IPS DF 6.9 (cell line): ENCODE measurements around the gene TMEM43.

ENCODE experiments used
- DNase-seq: peaks from one replicate; pipeline ENCODE4 v3.0.0-alpha.2; 2013; ENCODE audit warnings: low read depth, low spot score
- H3K27ac ChIP-seq: one replicate; pipeline ENCODE4 v1.5.1; 2013; ENCODE audit warnings: low read length, control low read depth
- H3K27me3 ChIP-seq: 2 replicates; pipeline ENCODE4 v1.6.1; 2013; ENCODE audit warnings: mild to moderate bottlenecking, low read length; ENCODE audit not compliant: control insufficient read depth, insufficient read depth
- H3K36me3 ChIP-seq: 2 replicates; pipeline ENCODE4 v1.6.1; 2013; ENCODE audit warnings: low read length; ENCODE audit not compliant: control insufficient read depth, insufficient read depth
- H3K4me1 ChIP-seq: 2 replicates; pipeline ENCODE4 v1.6.1; 2013; ENCODE audit warnings: low read length; ENCODE audit not compliant: control insufficient read depth, insufficient read depth
- H3K4me3 ChIP-seq: 2 replicates; pipeline ENCODE4 v1.5.1; 2013; ENCODE audit warnings: mild to moderate bottlenecking, low read length
- H3K9me3 ChIP-seq: 2 replicates; pipeline ENCODE4 v1.6.1; 2013; ENCODE audit warnings: low read length, inconsistent platforms; ENCODE audit not compliant: control insufficient read depth, insufficient read depth
- WGBS: extraction: QIAGEN DNeasy Blood & Tissue Kit; methylation state at CpG from one replicate; pipeline ENCODE4 v1.1.7; 2013; ENCODE audit warnings: mixed read lengths, missing lambda C conversion rate; ENCODE audit not compliant: insufficient read length, insufficient coverage; 5-methylcytosine and 5-hydroxymethylcytosine counted together

TMEM43 gene

DNA sequence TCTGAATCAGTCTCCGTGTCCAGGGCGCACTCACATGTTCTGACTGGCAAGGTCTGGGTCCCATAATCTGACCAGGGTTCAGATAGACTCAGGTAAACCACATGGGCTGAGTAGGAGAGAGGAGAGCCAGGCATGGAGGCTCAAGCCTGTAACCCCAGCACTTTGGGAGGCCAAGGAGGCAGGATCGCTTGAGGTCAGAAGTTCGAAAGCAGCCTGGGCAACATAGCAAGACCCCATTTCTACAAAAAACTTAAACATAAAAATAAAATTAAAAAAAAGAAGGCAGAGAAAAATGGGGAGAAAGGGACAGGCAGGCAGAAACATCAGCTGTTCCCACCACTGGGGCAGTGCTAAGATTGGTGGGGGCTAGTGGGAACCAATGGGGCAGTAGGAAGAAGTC, 5.4 kb downstream of the TMEM43 start:
- Histone ChIP-seq H3K27ac (no peak overlapping the region), H3K4me3 (no peak overlapping the region), H3K27me3 (no peaks in the 10 kb centered on the region), H3K4me1 (peaks cover 2% of the 10 kb centered on the region; the same call in 1 of the 2 replicates), H3K9me3 (no peaks in the 10 kb centered on the region), H3K36me3 (peaks cover 39% of the 10 kb centered on the region)
- WGBS: no CpG with 5 or more reads among the region's 4 CpGs
- no peak for DNase-seq

DNA sequence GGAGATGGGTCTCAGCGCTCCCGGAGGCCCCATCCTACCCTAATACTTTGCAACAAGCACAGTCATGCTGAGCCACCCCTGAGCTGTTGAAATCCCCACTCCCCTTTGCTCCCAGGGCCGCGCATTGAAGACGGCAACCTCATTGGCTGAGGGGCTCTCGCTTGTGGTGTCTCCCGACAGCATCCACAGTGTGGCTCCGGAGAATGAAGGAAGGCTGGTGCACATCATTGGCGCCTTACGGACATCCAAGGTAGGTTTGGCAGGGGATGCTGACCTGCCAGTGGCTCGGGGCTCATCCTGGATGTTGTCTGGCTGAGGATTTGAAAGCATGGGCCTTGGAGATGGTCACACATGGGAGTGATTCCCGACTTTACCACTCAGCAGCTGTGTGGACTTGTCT, 5.9 kb downstream of the TMEM43 start:
- Histone ChIP-seq H3K9me3 (no peaks in the 10 kb centered on the region), H3K4me3 (no peak overlapping the region), H3K27ac (no peak overlapping the region), H3K27me3 (no peaks in the 10 kb centered on the region), H3K4me1 (peaks cover 2% of the 10 kb centered on the region; the same call in 1 of the 2 replicates), H3K36me3 (peaks cover 43% of the 10 kb centered on the region)
- no CpG with 5 or more reads among the region's 12 CpGs for WGBS
- no peak for DNase-seq

DNA sequence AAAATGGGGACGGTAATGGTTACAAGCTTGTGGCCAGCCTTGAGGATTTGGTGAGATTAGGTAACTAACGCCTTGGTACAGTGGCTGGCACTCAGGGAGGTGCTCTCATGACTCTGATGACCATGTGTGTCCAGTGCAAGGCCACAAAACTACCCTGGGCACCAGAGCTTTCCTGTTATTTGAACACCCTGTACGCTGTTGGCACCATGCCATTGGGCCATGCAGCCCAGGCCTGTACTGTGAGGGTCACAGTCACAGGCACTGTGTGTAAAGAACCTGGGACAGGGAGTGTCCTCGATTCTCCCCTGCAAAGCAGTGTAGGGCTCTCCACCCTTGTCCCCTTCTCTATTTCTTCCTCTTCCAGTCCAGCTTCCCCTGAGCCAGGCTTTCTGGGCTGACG, 6.3 kb downstream of the TMEM43 start:
- Histone ChIP-seq H3K4me1 (peaks cover 1% of the 10 kb centered on the region; the same call in 1 of the 2 replicates), H3K9me3 (no peaks in the 10 kb centered on the region), H3K36me3 (peaks cover 45% of the 10 kb centered on the region), H3K4me3 (no peak overlapping the region), H3K27ac (no peak overlapping the region), H3K27me3 (no peaks in the 10 kb centered on the region)
- no CpG with 5 or more reads among the region's 5 CpGs for WGBS
- no peak for DNase-seq

DNA sequence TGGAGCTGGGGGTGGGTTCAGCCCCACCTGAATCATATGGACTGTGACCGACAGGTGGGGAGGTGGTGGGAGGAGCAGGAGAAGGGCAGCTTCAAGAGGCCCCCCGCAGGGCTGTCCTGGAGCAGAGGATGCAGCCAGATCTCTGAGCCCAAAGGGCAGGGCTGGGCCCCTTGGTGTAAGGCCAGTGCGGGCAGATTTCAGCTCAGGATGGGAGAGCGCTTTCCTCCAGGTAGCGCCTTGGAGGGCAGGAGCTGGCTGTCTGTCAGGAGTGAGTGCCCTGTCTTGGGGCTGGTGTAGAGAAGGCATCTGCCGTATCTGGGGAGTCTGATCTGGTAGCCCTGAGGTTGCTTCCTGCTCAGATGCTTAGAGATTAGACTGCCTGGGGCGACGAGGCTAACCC, 7.3 kb downstream of the TMEM43 start:
- DNase-seq: no peak
- H3K27me3 ChIP-seq: no peaks in the 10 kb centered on the region
- H3K4me1 ChIP-seq: no peaks in the 10 kb centered on the region
- H3K36me3 ChIP-seq: peaks cover 45% of the 10 kb centered on the region
- no peaks in the 10 kb centered on the region for H3K9me3 ChIP-seq
- no peak overlapping the region for H3K4me3 ChIP-seq
- WGBS: no CpG with 5 or more reads among the region's 8 CpGs
- no peak overlapping the region for H3K27ac ChIP-seq

DNA sequence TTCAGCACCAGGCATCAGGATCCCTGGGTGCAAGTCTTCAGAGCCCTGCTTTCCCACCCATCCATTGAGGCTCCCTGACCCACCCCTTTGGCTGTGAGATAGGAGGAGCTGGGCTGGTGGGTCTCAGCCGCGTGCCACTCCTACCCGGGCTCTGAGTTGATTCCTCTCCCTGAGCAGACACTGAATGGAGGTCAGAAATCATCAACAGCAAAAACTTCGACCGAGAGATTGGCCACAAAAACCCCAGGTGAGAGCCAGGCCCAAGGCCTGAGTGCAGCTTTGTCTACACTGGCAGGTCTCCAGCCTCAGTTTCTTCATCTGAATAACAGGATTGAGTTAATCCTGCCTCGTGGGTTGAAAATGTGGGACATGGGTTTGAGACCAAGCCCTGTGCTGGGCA, 7.8 kb downstream of the TMEM43 start:
- Histone ChIP-seq H3K27me3 (no peaks in the 10 kb centered on the region), H3K9me3 (no peaks in the 10 kb centered on the region), H3K4me3 (no peak overlapping the region), H3K27ac (no peak overlapping the region), H3K36me3 (peaks cover 45% of the 10 kb centered on the region), H3K4me1 (no peaks in the 10 kb centered on the region)
- no peak for DNase-seq
- no CpG with 5 or more reads among the region's 6 CpGs for WGBS

DNA sequence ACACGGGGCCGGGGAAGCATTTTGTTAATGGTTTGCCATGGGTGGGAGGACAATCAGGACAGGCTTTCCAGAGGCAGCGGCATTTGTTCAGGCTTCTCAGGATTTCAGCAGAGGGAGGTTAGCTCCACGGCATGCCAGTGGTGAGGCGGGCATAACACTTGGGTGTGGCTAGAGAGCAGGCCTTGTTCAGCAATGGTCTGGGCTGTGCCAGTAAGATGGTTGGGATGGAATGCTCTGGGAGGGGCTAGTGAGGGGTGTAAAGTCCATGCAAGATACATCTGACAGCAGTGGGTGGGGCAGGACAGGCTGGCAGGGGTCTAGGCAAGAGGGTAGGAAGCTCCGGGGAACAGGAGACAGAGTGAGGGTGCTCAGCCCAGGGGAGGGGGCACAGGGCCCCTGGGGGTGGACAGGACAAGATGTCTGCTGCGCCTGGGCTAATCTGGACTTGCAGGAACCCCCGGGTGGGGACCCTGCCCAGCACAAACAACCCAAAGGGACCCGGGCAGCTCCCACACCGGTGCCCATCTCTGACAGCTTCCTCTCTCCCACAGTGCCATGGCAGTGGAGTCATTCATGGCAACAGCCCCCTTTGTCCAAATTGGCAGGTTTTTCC, 8.4 kb downstream of the TMEM43 start:
- H3K4me1 ChIP-seq: no peaks in the 10 kb centered on the region
- peaks cover 45% of the 10 kb centered on the region for H3K36me3 ChIP-seq
- whole genome bisulfite sequencing: no CpG with 5 or more reads among the region's 10 CpGs
- no peak overlapping the region for H3K27ac ChIP-seq
- no peak for DNase-seq
- H3K4me3 ChIP-seq: no peak overlapping the region
- H3K27me3 ChIP-seq: no peaks in the 10 kb centered on the region
- H3K9me3 ChIP-seq: no peaks in the 10 kb centered on the region

DNA sequence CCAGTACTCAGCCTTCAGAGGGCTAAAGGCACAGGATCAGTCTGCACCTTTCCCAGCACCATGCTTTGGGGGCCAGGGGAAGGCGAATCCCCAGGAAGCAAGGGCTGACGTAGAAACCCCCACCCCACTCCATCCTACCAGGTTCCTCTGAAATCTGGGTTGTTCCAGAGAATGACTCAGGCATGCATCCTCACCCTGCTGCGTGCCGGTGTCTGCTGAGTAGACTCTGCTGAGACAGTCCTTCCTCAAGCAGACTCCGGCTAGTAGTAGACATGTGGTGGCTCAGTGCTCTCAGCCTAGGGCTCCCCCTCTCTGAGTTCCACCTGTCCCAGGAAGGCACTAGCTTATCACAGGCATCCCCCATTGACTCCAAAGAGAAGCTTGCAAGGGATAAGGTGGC, 9.0 kb downstream of the TMEM43 start:
- no peak overlapping the region for H3K4me3 ChIP-seq
- no CpG with 5 or more reads among the region's 5 CpGs for WGBS
- peaks cover 45% of the 10 kb centered on the region for H3K36me3 ChIP-seq
- H3K27ac ChIP-seq: no peak overlapping the region
- no peak for DNase-seq
- H3K27me3 ChIP-seq: no peaks in the 10 kb centered on the region
- no peaks in the 10 kb centered on the region for H3K9me3 ChIP-seq
- H3K4me1 ChIP-seq: no peaks in the 10 kb centered on the region

DNA sequence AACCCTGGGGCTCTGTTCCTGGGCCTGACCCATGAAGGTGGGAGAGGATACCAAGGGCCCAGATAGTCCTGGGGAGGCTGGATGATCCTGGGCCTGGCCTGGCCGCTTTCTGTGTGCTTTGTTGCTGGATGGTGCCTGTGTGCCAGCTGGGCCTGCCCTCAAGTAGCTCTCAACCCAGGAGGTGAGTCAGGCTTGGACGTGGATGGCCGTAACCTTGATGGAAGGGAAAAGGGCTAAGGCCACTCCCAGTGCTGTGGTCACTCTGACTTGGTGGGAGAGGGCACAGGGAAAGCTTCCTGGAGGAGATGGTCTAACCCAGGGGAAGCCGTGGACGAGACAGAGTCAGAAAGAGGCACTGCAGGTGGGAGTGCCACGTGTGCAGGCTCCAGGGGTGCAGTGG, 9.4 kb downstream of the TMEM43 start:
- WGBS: no CpG with 5 or more reads among the region's 6 CpGs
- Histone ChIP-seq H3K36me3 (peaks cover 45% of the 10 kb centered on the region), H3K27me3 (no peaks in the 10 kb centered on the region), H3K27ac (no peak overlapping the region), H3K4me3 (no peak overlapping the region), H3K9me3 (no peaks in the 10 kb centered on the region), H3K4me1 (no peaks in the 10 kb centered on the region)
- DNase-seq: no peak

DNA sequence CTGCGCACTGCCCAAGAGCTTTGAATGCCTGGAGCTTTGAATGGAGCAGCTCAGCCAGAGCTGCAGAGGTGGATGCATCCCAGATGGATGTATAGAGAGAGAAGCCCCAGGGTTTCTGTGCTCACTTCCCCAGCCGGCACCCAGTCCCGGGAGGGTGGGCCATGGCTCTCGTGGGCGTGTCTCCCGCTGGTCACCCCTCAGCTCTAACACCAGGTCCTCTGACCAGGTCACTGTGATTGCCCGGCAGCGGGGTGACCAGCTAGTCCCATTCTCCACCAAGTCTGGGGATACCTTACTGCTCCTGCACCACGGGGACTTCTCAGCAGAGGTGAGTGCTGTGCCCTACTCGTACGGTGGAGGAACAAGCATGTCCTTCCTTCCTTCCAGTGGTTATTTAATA, 10.7 kb downstream of the TMEM43 start:
- DNase-seq: no peak
- H3K4me3 ChIP-seq: no peak overlapping the region
- no peaks in the 10 kb centered on the region for H3K9me3 ChIP-seq
- H3K27me3 ChIP-seq: no peaks in the 10 kb centered on the region
- no CpG with 5 or more reads among the region's 11 CpGs for WGBS
- H3K36me3 ChIP-seq: peaks cover 40% of the 10 kb centered on the region
- no peaks in the 10 kb centered on the region for H3K4me1 ChIP-seq
- H3K27ac ChIP-seq: no peak overlapping the region

DNA sequence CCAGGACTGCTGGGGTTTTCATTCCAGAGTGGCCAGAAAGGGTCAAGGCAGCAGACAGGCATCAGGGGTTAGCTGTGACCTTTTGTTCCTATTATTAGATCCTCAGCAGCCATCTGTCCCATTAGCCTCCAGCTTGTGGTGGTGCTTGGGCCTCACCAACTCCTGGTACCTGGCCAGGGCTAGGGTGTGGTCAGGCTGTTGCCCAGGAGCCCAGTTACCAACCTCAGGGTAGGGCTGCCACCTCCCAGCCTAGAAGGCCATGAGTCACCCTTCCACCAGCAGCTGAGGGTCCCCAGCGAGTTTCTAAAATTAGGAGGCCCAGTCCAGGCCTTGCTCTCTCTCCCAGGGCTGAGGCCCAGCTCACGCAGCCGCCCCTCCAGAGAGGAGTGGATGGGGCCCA, 12.2 kb downstream of the TMEM43 start:
- no peak for DNase-seq
- Histone ChIP-seq H3K27ac (no peak overlapping the region), H3K9me3 (no peaks in the 10 kb centered on the region), H3K4me3 (no peak overlapping the region), H3K36me3 (peaks cover 32% of the 10 kb centered on the region), H3K4me1 (no peaks in the 10 kb centered on the region), H3K27me3 (no peaks in the 10 kb centered on the region)
- WGBS: no CpG with 5 or more reads among the region's 3 CpGs

DNA sequence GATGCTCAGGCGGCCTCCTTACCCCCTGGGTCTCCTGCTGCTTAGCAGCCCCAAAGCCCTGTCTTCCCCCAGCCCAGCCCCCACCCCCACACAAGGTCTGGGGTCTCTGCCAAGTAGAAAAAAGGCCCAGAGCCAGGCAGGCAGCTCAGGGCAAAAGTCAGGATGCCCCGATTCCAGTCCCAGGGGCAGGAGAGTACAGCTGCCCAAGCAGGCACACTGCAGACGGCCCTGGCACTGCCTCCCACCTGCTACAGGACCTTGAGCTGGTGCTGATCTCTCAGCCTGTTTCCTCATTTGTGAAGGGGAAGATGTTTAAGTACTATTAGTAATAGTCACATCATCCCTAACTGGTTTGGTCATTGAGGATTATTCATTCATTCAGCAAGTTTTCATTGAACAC, 12.6 kb downstream of the TMEM43 start:
- no CpG with 5 or more reads among the region's 3 CpGs for WGBS
- Histone ChIP-seq H3K4me3 (no peak overlapping the region), H3K36me3 (peaks cover 31% of the 10 kb centered on the region), H3K4me1 (no peaks in the 10 kb centered on the region), H3K9me3 (no peaks in the 10 kb centered on the region), H3K27me3 (no peaks in the 10 kb centered on the region), H3K27ac (no peak overlapping the region)
- DNase-seq: no peak
